Measurements from ENCODE around the gene DGKQ. TPM values are rescaled to one million over a fixed set of nuclear protein-coding genes. Genes with fewer than 3 reads are reported as not detected.

DGKQ gene
- total and polyA plus RNA-seq, 2 of the 8 experiments (the other 6 are each of a cell fraction or from before 2014, with no cell fraction given) = 7.3 to 9.7 TPM

- TF ChIP-seq CHD7 (IDR thresholded peaks at IDR 0.05; ENCODE audit: insufficient replicate concordance, low read length) = no peak
- TF ChIP-seq CTCF (IDR thresholded peaks at IDR 0.05; ENCODE audit: control extremely low read depth in 1 of 3, insufficient read depth in 1 of 3, low read depth in 1 of 3, low read length in 3 of 3) = no peak
- TF ChIP-seq ATF2 (IDR thresholded peaks at IDR 0.05; ENCODE audit: low read length) = no peak
- TF ChIP-seq SIN3A (conservative IDR thresholded peaks at IDR 0.05 in 1 of 2, IDR thresholded peaks at IDR 0.05 in 1 of 2; ENCODE audit: low read depth in 1 of 2, low read length in 2 of 2) = no peak
- TF ChIP-seq PHF8 (conservative IDR thresholded peaks at IDR 0.05; ENCODE audit: low read depth, low read length) = no peak
- no peak for TF ChIP-seq EP300 (IDR thresholded peaks at IDR 0.05; ENCODE audit: borderline replicate concordance in 1 of 2, low read depth in 2 of 2, low read length in 2 of 2)
Measured at GRCh38 chr4:1017706-1018105, 44.3 kb upstream of the DGKQ start (continued).

All from H1 (cell line).